Liver (tissue), 9 donors: ENCODE data around the gene MTHFD2. TPM values are rescaled to one million over a fixed set of nuclear protein-coding genes. Genes with fewer than 3 reads are reported as not detected.
"Not testable (repeated sequence)": the region's sequence is repeated elsewhere in the genome, so short reads cannot be mapped to it uniquely, and the experiment has no call there.

Experiments used
- DNase-seq: peaks from one replicate; pipeline ENCODE4 v3.0.0-alpha.2; 2017; ENCODE audit warnings: low spot score
- H3K27ac ChIP-seq, 2 donors: one replicate each; pipeline ENCODE4 v1.7.0; 2013; ENCODE audit warnings: inconsistent platforms in 2 of 2, low read length in 2 of 2, control low read depth in 1 of 2, low read depth in 1 of 2, mild to moderate bottlenecking in 1 of 2
- H3K27me3 ChIP-seq, 4 donors: one replicate each; pipeline versions ENCODE4 v1.6.1 to v1.7.0; 2013; ENCODE audit warnings: low read length in 3 of 4, inconsistent platforms in 1 of 4, mild to moderate bottlenecking in 1 of 4, moderate library complexity in 1 of 4; ENCODE audit not compliant: control insufficient read depth in 4 of 4, insufficient read depth in 4 of 4
- H3K36me3 ChIP-seq, 4 donors: one replicate each; pipeline versions ENCODE4 v1.6.1 to v1.7.0; 2013; ENCODE audit warnings: low read length in 3 of 4, mild to moderate bottlenecking in 3 of 4, low read depth in 1 of 4, moderate library complexity in 1 of 4; ENCODE audit not compliant: control insufficient read depth in 4 of 4, insufficient read depth in 3 of 4
- H3K4me1 ChIP-seq, 4 donors: one replicate each; pipeline versions ENCODE4 v1.6.1 to v1.7.0; 2013; ENCODE audit warnings: low read length in 3 of 4, mild to moderate bottlenecking in 3 of 4, moderate library complexity in 1 of 4; ENCODE audit not compliant: control insufficient read depth in 4 of 4, insufficient read depth in 4 of 4
- H3K4me3 ChIP-seq, 3 donors: one replicate each; pipeline versions ENCODE4 v1.6.1 to v1.7.0; 2013; ENCODE audit warnings: low read length in 3 of 3, control low read depth in 1 of 3, low read depth in 1 of 3, mild to moderate bottlenecking in 1 of 3
- H3K9ac ChIP-seq, 2 donors: one replicate each; pipeline ENCODE4 v1.7.0; 2013; ENCODE audit warnings: low read length in 2 of 2, mild to moderate bottlenecking in 2 of 2, moderate library complexity in 2 of 2, control low read depth in 1 of 2, low read depth in 1 of 2
- H3K9me3 ChIP-seq, 4 donors: one replicate each; pipeline versions ENCODE4 v1.6.1 to v1.7.0; 2013; ENCODE audit warnings: low read length in 3 of 4; ENCODE audit not compliant: control insufficient read depth in 4 of 4
- FOXA2 ChIP-seq: IDR thresholded peaks from 2 replicates; pipeline ENCODE4 v1.6.1; 2016; ENCODE audit warnings: antibody characterized with exemption
- GABPA ChIP-seq, 2 donors: IDR thresholded peaks in 1 of 2; conservative IDR thresholded peaks in 1 of 2; 2 replicates each; pipeline ENCODE4 v1.6.1; 2016; ENCODE audit warnings: antibody characterized with exemption in 2 of 2, mild to moderate bottlenecking in 1 of 2, moderate library complexity in 1 of 2
- HNF4A ChIP-seq, 2 donors: conservative IDR thresholded peaks; 2 replicates each; pipeline ENCODE4 v1.6.1; 2016; ENCODE audit warnings: antibody characterized with exemption in 2 of 2, mild to moderate bottlenecking in 2 of 2
- JUND ChIP-seq, 2 donors: IDR thresholded peaks; 2 replicates each; pipeline ENCODE4 v1.6.1; 2016; ENCODE audit warnings: antibody characterized with exemption in 2 of 2
- RAD21 ChIP-seq, 2 donors: IDR thresholded peaks; 2 replicates each; pipeline ENCODE4 v1.6.1; 2016; ENCODE audit warnings: antibody characterized with exemption in 2 of 2, mild to moderate bottlenecking in 2 of 2
- ZBTB33 ChIP-seq: IDR thresholded peaks from 2 replicates; pipeline ENCODE4 v1.6.1; 2016; ENCODE audit warnings: antibody characterized with exemption
- WGBS: extraction: QIAGEN DNeasy Blood & Tissue Kit; methylation state at CpG from one replicate; pipeline ENCODE4 v1.1.7; 2013; 5-methylcytosine and 5-hydroxymethylcytosine counted together
- polyA plus RNA-seq, 2 donors: library from polyadenylated mRNA; stranded (reverse) in 1 of 2; unstranded in 1 of 2; fragments of 200-250 nt in 1 of 2; fragments of >200 nt in 1 of 2; fragmentation: Nextera tagmentation in 1 of 2; extraction: Ambion mirVana in 1 of 2; gene quantifications; one replicate each; pipeline versions ENCODE4 v1.2.1 to v1.2.3, GENCODE V29; 2013 to 2015
- total RNA-seq, 2 donors: library from RNA; depleted of rRNA; stranded (reverse); fragments of >200 nt; gene quantifications; one replicate each; pipeline ENCODE4 v1.2.3, GENCODE V29; 2014
- TF ChIP-seq, protein P1 (sequence below): IDR thresholded peaks from 2 replicates; pipeline ENCODE4 v1.6.1; 2016; ENCODE audit warnings: antibody characterized with exemption, mild to moderate bottlenecking
- TF ChIP-seq, protein P2 (sequence below): fragments of 150-350 bp; IDR thresholded peaks from 2 replicates; pipeline ENCODE4 v1.5.1; 2017; ENCODE audit warnings: improper control_type of control experiment, low read depth, low read length; ENCODE audit not compliant: missing input control
- donor health status: healthy.
- donor health status: healthy.
- donor health status: healthy.
- donor health status: healthy.
- donor health status: healthy.

The MTHFD2 gene
- total and polyA plus RNA-seq, 4 donors: 1.6 to 27.5 (median 2.8) TPM

DNA sequence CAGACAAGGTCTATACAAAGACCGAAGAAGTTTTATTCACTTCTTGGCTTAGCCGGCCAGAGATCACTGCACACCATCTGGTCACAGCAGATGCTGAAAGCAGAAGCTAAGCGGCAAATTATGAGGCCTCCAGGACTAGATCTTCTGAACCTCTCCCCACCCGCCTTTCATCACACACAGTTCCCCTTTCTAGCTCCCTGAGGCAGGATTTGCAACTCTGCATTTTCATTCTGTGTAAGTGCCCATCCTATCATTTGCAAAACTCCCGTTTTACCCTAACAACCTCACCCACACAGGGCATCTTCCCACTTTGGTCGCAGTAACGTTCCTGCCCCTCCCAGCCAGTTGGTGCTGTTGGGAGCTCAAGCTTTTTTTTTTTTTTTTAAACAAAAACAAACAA lies 16.7 kb upstream of the MTHFD2 start (continued):
- TF ChIP-seq ZBTB33: no peak
- TF ChIP-seq, protein P1, sequence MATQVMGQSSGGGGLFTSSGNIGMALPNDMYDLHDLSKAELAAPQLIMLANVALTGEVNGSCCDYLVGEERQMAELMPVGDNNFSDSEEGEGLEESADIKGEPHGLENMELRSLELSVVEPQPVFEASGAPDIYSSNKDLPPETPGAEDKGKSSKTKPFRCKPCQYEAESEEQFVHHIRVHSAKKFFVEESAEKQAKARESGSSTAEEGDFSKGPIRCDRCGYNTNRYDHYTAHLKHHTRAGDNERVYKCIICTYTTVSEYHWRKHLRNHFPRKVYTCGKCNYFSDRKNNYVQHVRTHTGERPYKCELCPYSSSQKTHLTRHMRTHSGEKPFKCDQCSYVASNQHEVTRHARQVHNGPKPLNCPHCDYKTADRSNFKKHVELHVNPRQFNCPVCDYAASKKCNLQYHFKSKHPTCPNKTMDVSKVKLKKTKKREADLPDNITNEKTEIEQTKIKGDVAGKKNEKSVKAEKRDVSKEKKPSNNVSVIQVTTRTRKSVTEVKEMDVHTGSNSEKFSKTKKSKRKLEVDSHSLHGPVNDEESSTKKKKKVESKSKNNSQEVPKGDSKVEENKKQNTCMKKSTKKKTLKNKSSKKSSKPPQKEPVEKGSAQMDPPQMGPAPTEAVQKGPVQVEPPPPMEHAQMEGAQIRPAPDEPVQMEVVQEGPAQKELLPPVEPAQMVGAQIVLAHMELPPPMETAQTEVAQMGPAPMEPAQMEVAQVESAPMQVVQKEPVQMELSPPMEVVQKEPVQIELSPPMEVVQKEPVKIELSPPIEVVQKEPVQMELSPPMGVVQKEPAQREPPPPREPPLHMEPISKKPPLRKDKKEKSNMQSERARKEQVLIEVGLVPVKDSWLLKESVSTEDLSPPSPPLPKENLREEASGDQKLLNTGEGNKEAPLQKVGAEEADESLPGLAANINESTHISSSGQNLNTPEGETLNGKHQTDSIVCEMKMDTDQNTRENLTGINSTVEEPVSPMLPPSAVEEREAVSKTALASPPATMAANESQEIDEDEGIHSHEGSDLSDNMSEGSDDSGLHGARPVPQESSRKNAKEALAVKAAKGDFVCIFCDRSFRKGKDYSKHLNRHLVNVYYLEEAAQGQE: no peak
- no peak for TF ChIP-seq FOXA2

DNA sequence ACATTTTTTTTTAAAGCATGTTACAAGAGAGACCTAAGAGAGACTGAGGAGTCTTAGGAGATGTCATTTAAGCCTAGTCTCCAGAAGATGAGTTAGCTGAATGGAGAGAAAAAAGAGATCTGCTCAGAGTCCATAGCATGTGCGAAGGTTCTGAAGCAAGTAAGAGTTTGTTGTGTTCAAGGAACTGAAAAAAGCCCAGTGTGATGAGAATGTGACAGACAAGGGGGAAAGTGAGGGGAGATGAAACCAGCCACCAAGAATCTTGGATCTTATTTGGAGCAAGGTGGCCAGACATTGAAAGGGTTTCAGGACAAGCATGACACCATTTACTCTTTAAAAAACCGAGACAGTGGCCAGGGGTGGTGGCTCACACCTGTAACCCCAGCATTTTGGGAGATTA lies 14.5 kb upstream of the MTHFD2 start:
- Histone ChIP-seq H3K4me1 (peaks cover 0 to 4% (median 0%) of the 10 kb centered on the region in 4 donors), H3K4me3 (no peak overlapping the region), H3K27ac (no peak overlapping the region), H3K9ac (no peak overlapping the region), H3K36me3 (no peaks in the 10 kb centered on the region), H3K9me3 (no peaks in the 10 kb centered on the region), H3K27me3 (no peaks in the 10 kb centered on the region)
- WGBS: 86% methylated on average over 2 of the region's 2 CpGs
- no peak for DNase-seq
- TF ChIP-seq HNF4A (conservative IDR thresholded peaks at IDR 0.05): no peak

- 80% methylated on average over 9 of the region's 9 CpGs for WGBS
- Histone ChIP-seq H3K9ac (no peak overlapping the region), H3K27ac (peak overlapping the region; percentile 2 to 25), H3K4me3 (no peak overlapping the region), H3K4me1 (no peaks in the 10 kb centered on the region), H3K9me3 (no peaks in the 10 kb centered on the region), H3K36me3 (no peaks in the 10 kb centered on the region), H3K27me3 (no peaks in the 10 kb centered on the region)
- DNase-seq: no peak
- TF ChIP-seq FOXA2 (no peak), GABPA (IDR thresholded peaks at IDR 0.05 in 1 of 2, conservative IDR thresholded peaks at IDR 0.05 in 1 of 2) (no peak), JUND (IDR thresholded peaks at IDR 0.05) (no peak), RAD21 (IDR thresholded peaks at IDR 0.05) (no peak), HNF4A (conservative IDR thresholded peaks at IDR 0.05) (no peak)
- TF ChIP-seq, protein P2, sequence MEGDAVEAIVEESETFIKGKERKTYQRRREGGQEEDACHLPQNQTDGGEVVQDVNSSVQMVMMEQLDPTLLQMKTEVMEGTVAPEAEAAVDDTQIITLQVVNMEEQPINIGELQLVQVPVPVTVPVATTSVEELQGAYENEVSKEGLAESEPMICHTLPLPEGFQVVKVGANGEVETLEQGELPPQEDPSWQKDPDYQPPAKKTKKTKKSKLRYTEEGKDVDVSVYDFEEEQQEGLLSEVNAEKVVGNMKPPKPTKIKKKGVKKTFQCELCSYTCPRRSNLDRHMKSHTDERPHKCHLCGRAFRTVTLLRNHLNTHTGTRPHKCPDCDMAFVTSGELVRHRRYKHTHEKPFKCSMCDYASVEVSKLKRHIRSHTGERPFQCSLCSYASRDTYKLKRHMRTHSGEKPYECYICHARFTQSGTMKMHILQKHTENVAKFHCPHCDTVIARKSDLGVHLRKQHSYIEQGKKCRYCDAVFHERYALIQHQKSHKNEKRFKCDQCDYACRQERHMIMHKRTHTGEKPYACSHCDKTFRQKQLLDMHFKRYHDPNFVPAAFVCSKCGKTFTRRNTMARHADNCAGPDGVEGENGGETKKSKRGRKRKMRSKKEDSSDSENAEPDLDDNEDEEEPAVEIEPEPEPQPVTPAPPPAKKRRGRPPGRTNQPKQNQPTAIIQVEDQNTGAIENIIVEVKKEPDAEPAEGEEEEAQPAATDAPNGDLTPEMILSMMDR: no peak
These were observed 12.4 kb upstream of the MTHFD2 start for GRCh38 chr2:74186038-74186437.

DNA sequence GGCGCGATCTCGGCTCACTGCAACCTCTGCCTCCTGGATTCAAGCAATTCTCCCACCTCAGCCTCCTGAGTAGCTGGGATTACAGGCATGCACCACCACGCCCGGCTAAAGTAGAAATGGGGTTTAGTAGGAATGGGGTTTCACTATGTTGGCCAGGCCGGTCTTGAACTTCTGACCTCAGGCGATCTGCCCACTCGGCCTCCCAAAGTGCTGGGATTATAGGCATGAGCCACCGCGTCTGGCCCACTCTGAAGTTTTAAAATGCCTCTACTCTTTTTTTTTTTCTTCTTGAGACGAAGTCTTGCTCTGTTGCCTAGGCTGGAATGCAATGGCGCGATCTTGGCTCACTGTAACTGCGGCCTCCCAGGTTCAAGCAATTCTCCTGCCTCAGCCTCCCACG lies 11.7 kb upstream of the MTHFD2 start:
- H3K36me3 ChIP-seq, H3K27me3 ChIP-seq, H3K4me1 ChIP-seq, H3K27ac ChIP-seq, H3K9ac ChIP-seq, H3K9me3 ChIP-seq, H3K4me3 ChIP-seq, DNase-seq: not testable (repeated sequence)
- WGBS: 96% methylated on average over 15 of the region's 15 CpGs
